ENCODE results near the gene CLIC4.
"Not testable (repeated sequence)": the region's sequence is repeated elsewhere in the genome, so short reads cannot be mapped to it uniquely, and the experiment has no call there.

Gene CLIC4

DNA sequence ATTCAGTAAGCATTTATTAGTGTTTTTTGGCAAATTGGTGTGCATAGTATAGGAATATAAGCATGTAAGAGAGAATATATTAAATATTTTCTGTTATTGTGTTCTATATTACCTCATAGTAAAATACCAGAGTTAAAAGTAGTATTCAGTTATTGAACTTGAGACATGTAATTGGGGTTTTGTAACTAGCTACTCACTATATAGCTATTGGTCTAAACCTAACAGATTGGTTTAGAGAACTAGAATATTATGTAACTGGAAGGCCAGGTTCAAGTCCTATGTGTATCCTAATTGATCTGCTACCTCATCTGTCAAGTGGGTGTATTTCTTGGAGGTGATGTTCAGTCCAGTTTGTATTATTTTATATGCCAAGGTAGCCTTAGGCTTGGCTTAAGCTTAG lies 26.3 kb downstream of the CLIC4 start:
- no peak for DNase-seq (ENCODE audit: low read depth)

DNA sequence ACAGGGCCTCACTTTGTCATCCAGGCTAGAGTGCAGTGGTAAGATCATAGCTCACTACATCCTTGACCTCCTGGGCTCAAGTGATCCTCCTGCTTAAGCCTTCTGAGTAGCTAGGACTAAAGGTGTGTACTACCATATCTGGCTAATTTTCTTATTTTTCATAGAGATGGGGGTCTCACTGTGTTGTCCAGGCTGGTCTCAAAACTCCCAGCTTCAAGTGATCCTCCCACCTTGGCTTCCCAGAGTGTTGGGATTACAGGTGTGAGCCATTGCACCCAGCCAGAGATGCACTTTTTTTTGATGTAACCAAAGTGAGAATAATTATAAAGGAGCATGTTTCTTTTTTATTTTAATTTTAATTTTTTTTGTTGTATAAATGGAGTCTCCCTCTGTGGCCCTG lies 28.4 kb downstream of the CLIC4 start:
- no peak for DNase-seq (ENCODE audit: low read depth)

GRCh38 chr1:24775348-24775747 lies 30.1 kb downstream of the CLIC4 start:
- no peak for DNase-seq (ENCODE audit: low read depth)

GRCh38 chr1:24775916-24776315 lies 30.7 kb downstream of the CLIC4 start:
- DNase-seq (ENCODE audit: low read depth): no peak

DNA sequence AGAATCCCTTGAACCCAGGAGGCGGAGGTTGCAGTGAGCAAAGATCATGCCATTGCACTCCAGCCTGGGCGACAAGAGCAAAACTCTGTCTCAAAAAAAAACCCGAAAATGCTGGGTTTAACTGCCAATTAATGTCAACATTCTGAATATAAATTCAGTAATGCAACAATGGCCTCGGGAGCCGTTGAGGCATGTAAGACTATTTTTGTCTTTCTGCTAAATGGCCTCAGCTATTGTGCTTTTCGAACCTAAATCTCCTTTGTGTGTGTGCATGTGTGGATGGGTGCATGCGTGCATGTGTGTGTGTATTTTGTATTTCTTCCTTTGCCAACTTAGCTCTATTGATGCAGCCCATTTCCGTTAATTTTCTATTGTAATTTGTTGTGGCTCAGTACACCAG lies 31.6 kb downstream of the CLIC4 start:
- no peak for DNase-seq (ENCODE audit: low read depth)

GRCh38 chr1:24778141-24778540 lies 32.9 kb downstream of the CLIC4 start:
- no peak for DNase-seq (ENCODE audit: low read depth)

DNA sequence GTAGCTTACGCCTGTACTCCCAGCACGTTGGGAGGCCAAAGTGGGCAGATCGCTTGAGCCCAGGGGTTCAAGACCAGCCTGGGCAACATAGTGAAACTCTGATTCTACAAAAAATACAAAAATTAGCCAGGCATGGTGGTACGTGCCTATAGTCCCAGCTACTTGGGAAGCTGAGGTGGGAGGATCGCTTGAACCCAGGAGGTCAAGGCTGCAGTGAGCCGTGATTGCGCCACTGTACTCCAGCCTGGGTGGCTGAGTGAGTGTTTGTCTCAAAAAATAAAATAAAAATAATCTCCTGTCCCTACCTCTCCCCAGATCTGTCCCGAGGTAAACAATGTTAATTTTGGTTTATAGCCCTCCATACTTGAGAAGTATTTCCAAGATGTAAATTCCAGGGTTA lies 34.0 kb downstream of the CLIC4 start:
- DNase-seq (ENCODE audit: low read depth): not testable (repeated sequence)

DNA sequence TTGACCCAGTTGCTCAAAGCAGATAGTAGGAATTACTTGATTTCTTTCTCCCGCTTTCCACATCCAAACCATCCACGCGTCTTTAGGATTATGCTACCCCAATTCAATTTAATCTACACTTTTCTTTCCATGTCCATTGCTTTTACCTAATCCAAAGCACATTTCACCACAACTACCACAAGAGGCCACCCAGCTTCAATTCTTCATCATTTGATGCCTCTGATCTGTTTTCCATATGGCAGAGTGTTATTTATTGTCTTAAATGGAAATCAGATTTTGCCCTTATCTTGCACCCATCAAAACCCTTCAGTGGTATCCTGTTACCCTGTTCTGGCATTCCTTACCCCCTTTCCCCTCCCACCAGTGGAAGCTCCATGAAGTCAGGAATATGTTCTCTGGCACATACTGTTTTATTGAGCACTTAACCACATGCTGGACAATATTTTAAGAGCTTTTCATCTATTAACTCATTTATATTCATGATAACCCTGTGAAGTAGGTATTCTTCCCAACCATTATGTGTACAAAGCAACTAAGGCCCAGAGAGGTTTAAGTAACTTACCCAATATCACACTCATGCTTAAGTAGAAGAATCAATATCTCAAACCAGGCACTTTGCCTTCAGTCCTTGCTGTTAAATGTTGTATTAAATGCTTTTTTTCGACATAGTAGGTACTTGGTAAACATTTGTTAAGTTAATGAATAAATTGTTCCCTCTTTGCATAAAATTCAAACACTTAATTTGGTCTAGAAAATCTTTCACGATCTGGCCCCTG lies 34.6 kb downstream of the CLIC4 start:
- DNase-seq (ENCODE audit: low read depth): no peak

DNA sequence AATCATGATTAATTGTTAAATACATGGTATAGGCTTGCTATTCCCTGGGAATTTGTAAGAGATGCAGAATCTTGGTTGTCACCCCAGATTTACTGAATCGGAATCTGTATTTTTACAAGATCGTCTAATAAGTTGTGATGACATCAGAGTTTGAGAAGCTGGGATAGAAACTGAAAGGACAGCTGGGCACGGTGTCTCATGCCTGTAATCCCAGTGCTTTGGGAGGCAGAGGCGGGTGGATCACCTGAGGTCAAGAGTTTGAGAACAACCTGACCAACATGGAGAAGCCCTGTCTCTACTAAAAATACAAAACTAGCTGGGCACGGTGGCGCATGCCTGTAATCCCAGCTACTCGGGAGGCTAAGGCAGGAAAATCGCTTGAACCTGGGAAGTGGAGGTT lies 35.4 kb downstream of the CLIC4 start:
- not testable (repeated sequence) for DNase-seq (ENCODE audit: low read depth)

DNA sequence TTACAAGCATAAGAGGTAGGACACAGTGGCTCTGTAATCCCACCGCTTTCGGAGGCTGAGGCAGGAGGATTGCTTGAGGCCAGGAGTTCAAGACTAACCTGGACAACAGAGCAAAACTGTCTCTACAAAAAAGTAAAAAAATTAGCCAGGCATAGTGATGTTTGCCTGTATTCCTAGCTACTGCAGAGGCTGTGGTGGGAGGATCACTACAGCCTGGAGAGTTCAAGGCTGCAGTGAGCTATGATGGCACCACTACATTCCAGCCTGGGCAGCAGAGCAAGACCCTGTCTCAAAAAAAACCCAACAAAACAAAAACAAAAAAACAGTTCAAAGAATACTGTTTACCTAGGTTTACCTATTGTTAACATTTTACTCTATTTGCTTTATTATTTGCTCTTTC lies 37.4 kb downstream of the CLIC4 start:
- no peak for DNase-seq (ENCODE audit: low read depth)

DNA sequence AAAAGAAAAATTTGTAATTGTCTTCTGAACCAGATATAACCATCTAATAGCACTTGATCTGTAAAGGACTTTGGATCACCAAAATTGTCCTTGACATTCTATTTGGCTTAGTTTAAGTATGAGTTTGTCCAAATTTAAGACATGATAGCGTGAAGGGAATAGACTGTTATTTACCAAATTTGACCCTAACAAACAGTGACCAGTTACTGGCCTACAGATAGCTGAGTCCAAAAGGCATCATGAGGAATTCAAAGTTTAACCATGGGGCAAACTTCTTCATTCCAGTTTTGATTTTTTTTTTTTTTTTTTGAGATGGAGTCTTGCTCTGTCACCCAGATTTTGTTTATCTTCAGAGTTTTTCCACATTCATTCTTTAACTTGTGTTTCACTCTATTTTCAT lies 38.5 kb downstream of the CLIC4 start:
- DNase-seq (ENCODE audit: low read depth): no peak

DNA sequence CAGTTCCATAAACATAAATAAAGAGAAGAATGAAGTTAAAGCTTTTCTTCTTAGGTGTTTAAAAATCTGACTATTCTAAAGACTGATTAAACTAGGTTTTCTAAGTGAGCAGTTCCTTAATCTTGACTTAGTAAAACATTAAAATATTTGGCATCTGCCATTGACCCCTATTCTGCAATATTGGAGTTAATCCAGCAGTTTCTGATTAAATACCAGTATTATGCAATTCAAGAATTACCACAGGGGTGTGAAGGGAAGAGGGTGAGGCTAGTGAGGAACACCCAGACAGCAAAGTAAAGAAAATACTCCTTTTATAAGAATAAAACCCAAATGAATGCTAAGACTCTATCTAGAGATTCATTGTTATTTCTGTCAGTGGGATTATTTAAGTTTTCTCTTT lies 40.9 kb downstream of the CLIC4 start:
- DNase-seq (ENCODE audit: low read depth): no peak

DNA sequence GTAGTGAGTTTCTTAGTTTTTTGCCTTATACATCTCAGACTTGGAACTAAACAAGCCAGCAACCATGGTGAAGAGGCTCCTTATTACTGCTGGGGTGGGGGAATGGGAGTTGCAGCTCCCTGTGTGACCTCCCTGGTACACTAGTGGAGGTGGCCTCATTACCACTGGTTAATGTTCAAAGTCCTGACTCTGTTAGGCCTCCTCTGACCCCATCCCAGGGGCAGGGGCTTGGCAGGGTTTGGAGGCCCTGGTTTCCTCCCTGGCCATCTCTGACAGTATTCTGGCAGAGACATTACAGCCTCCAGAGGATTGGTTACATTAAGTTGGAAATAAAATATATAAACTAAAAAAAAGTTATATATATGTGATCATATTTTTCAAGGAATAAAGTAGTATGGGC lies 45.2 kb downstream of the CLIC4 start:
- no peak for DNase-seq (ENCODE audit: low read depth)

DNA sequence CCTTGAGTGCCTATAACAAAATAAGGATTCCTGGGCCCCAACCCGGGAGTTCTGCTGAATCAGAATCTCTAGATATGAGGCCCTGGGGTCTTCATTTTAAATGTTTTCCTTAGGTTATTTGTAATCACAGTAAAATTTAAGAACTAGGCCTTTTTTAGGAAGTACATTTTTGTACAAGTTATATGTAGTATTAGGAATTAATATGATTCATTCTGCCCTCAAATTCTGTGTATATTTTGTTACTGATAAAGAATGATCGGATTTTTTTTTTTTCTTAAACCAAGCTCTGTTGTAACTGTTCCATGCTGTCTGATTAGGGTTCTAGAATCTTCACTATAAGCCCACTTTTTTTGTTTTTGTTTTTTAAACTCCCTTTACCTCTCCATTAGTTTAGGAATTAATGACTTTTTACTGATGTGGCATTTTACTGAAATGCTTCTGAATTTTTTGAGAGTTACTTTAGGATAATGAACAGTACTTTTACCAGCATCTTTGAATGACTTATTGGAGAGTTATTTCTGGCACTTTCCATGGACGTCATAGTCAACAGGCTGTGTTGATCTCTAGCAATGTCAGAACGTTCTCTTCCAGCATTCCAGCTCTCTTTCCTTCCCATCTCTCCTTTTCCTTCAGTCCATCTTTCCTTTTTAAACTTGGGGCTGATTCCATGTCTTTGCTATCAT lies 48.3 kb downstream of the CLIC4 start:
- no peak for DNase-seq (ENCODE audit: low read depth)

GRCh38 chr1:24794130-24794502 lies 48.9 kb downstream of the CLIC4 start:
- not testable (repeated sequence) for DNase-seq (ENCODE audit: low read depth)

DNA sequence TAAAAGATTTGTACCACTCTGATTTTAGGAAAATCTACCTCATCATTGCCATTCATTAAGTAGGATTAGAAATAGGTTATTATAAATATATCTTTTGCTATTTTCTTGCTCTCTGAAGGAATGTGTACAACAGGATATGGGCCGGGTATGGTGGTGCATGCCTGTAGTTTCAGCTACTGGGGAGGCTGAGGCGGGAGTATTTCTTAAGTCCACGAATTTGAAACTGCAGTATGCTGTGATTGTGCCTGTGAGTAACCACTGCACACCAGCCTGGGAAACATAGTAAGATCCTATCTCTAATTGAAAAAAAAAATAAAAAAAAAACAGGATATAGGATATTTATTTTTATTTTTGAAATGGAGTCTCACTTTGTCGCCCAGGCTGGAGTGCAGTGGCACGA lies 50.0 kb downstream of the CLIC4 start:
- DNase-seq (ENCODE audit: low read depth): no peak

- no peak for DNase-seq (ENCODE audit: low read depth)
Observed at GRCh38 chr1:24796524-24796923, 51.3 kb downstream of the CLIC4 start.

- not testable (repeated sequence) for DNase-seq (ENCODE audit: low read depth)
Observed at GRCh38 chr1:24799242-24799641, 54.0 kb downstream of the CLIC4 start.

GRCh38 chr1:24801176-24801575 lies 55.9 kb downstream of the CLIC4 start:
- DNase-seq (ENCODE audit: low read depth): no peak

GRCh38 chr1:24803220-24803619 lies 58.0 kb downstream of the CLIC4 start:
- DNase-seq (ENCODE audit: low read depth): no peak

DNA sequence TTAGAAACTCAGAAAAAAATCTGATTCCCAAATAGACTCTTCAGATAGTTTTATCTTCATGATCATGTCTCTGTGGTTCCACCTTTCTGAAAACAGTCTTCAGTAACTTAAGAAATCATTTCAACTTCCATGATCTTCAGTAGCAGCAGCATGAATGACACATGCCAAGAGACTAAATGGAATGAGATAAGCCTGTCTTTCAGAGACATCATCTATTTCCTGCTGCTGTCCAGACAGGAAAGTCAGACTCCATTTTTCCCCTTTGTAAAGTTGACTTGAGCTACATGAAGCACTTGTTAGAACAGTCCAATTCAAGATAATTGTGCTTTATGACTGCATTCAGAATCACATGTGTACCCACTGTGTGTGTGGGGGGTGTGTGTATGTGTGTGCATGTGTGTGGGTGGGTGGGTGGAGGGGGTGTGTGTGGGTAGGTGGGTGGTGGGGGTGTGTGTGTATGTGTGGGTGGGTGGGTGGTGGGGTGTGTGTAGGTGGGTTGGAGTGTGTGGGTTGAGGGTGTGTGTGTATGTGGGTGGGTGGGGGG lies 58.8 kb downstream of the CLIC4 start:
- no peak for DNase-seq (ENCODE audit: low read depth)

- DNase-seq (ENCODE audit: low read depth): no peak
Observed at GRCh38 chr1:24805534-24806301, 60.5 kb downstream of the CLIC4 start.

- DNase-seq (ENCODE audit: low read depth): no peak
Observed at GRCh38 chr1:24806588-24806987, 61.3 kb downstream of the CLIC4 start.

All from stimulated activated CD8-positive, alpha-beta memory T cell treated with anti-CD3 and anti-CD28 coated beads, Interleukin-4, amount 100 ng/mL, for 24 hours (primary cell).